GM12878 (cell line): Measurements from ENCODE around the gene UST. TPM values are rescaled to one million over a fixed set of nuclear protein-coding genes. Genes with fewer than 3 reads are reported as not detected.

Experiments
- ATAC-seq: fragments of 200-7000 bp; cut with Tn5 transposase; 3 replicates; pipeline ENCODE4 v1.9.1; 2020; ENCODE audit warnings: mild to moderate bottlenecking, moderate library complexity
- BruUV-seq: library from RNA; stranded (reverse); fragments of 400-500 nt; replicated peaks from 2 replicates; lab custom pipeline; 2021; lab: Mats Ljungman, UMichigan
- CTCF ChIA-PET: fragments of 300-600 bp; sonication (Branson Sonifier 250); formaldehyde crosslinking; extraction: SDS; loops from one replicate; lab custom pipeline; 2021; ENCODE audit warnings: inconsistent platforms; lab: Yijun Ruan, JAX
- POLR2A ChIA-PET: fragments of 350-600 bp; formaldehyde crosslinking; extraction: SDS; loops from one replicate; lab custom pipeline; 2021; ENCODE audit warnings: inconsistent platforms; lab: Charles Lee
- RAD21 ChIA-PET: fragments of 300-600 bp; sonication (Branson Sonifier 250); formaldehyde crosslinking; loops from one replicate; lab custom pipeline; 2023; ENCODE audit warnings: antibody characterized with exemption; ENCODE audit not compliant: unreplicated experiment; lab: Charles Lee
- SMC1A ChIA-PET: fragments of 300-600 bp; sonication (Branson Sonifier 250); formaldehyde crosslinking; loops from one replicate; lab custom pipeline; 2023; ENCODE audit not compliant: unreplicated experiment, uncharacterized antibody; lab: Charles Lee
- DNase-seq: peaks from one replicate; pipeline ENCODE4 v3.0.0-alpha.2; 2011; ENCODE audit warnings: low read depth, low spot score
- FAIRE-seq: peaks from 3 replicates; lab custom pipeline; 2011; peaks lifted over from hg19 to GRCh38; lab: Jason Lieb, UNC
- H2AFZ ChIP-seq: 2 replicates; pipeline ENCODE4 v1.6.0; 2011; ENCODE audit warnings: low read depth, low read length, control low read depth; ENCODE audit not compliant: control insufficient read depth
- H3K27ac ChIP-seq: 2 replicates; pipeline ENCODE4 v1.5.1; 2011; ENCODE audit warnings: control low read depth; ENCODE audit not compliant: control insufficient read depth, insufficient read depth
- H3K27me3 ChIP-seq, 2 experiments: replicated peaks in 1 of 2; 2 replicates each; pipeline versions ENCODE4 v1.6.0 to v1.6.1; 2011; ENCODE audit warnings: low read length in 1 of 2; ENCODE audit not compliant: control insufficient read depth in 2 of 2, insufficient read depth in 2 of 2
- H3K36me3 ChIP-seq, 2 experiments: 2 replicates each; pipeline ENCODE4 v1.5.1; 2011; ENCODE audit warnings: low read length in 1 of 2; ENCODE audit not compliant: control insufficient read depth in 2 of 2, insufficient read depth in 2 of 2
- H3K4me1 ChIP-seq: 2 replicates; pipeline ENCODE4 v1.6.1; 2011; ENCODE audit warnings: mild to moderate bottlenecking, low read length, moderate library complexity, mixed read lengths; ENCODE audit not compliant: control insufficient read depth, insufficient read depth
- H3K4me2 ChIP-seq: 2 replicates; pipeline ENCODE4 v1.6.0; 2011; ENCODE audit warnings: control low read depth; ENCODE audit not compliant: control insufficient read depth, insufficient read depth
- H3K4me3 ChIP-seq: fragments of 200-600 bp; sonication (generic); 2 replicates; pipeline ENCODE4 v1.5.1; 2016
- H3K79me2 ChIP-seq: 2 replicates; pipeline ENCODE4 v1.6.0; 2011; ENCODE audit warnings: low read length; ENCODE audit not compliant: control insufficient read depth, insufficient read depth
- H3K9ac ChIP-seq: 2 replicates; pipeline ENCODE4 v1.8.0; 2011; ENCODE audit warnings: low read length, control low read depth, mixed read lengths; ENCODE audit not compliant: control insufficient read depth, insufficient read depth
- H3K9me3 ChIP-seq: replicated peaks from 3 replicates; pipeline ENCODE4 v1.5.1; 2011; ENCODE audit warnings: mild to moderate bottlenecking, low read length; ENCODE audit not compliant: control insufficient read depth, insufficient read depth
- H4K20me1 ChIP-seq: 2 replicates; pipeline ENCODE4 v1.6.0; 2011; ENCODE audit not compliant: control insufficient read depth, insufficient read depth
- ATF7 ChIP-seq: fragments of 450-650 bp; IDR thresholded peaks from 2 replicates; pipeline ENCODE4 v1.6.1; 2016; ENCODE audit warnings: low read depth, mild to moderate bottlenecking
- BACH1 ChIP-seq: fragments of 450-650 bp; IDR thresholded peaks from 2 replicates; pipeline ENCODE4 v1.6.1; 2017; ENCODE audit warnings: mild to moderate bottlenecking, borderline replicate concordance
- BMI1 ChIP-seq: fragments of 450-650 bp; IDR thresholded peaks from 2 replicates; pipeline ENCODE4 v1.6.1; 2016; ENCODE audit warnings: mild to moderate bottlenecking, moderate library complexity, borderline replicate concordance
- CBX5 ChIP-seq: sonication (generic); IDR thresholded peaks from 2 replicates; pipeline ENCODE4 v1.6.1; 2016; ENCODE audit warnings: low read depth, moderate library complexity, mild to moderate bottlenecking, inconsistent platforms
- FOS ChIP-seq: IDR thresholded peaks from 3 replicates; pipeline ENCODE4 v1.6.1; 2011; ENCODE audit warnings: borderline replicate concordance; ENCODE audit not compliant: insufficient read length; ENCODE audit errors: extremely low read depth
- JUNB ChIP-seq: IDR thresholded peaks from 2 replicates; pipeline ENCODE4 v1.6.1; 2016; ENCODE audit warnings: antibody characterized with exemption, mild to moderate bottlenecking
- MYB ChIP-seq: fragments of 150-350 bp; IDR thresholded peaks from 2 replicates; pipeline ENCODE4 v1.6.1; 2014; ENCODE audit warnings: mild to moderate bottlenecking, low read depth, low read length, borderline replicate concordance
- PBX3 ChIP-seq: IDR thresholded peaks from 2 replicates; pipeline ENCODE4 v1.6.1; 2011; ENCODE audit warnings: mild to moderate bottlenecking, low read depth, low read length, moderate library complexity; ENCODE audit not compliant: insufficient replicate concordance
- SMAD1 ChIP-seq: fragments of 450-650 bp; IDR thresholded peaks from 2 replicates; pipeline ENCODE4 v1.6.1; 2018; ENCODE audit warnings: mild to moderate bottlenecking, low read depth; ENCODE audit not compliant: partially characterized antibody
- ZBTB4 ChIP-seq: fragments of 450-650 bp; formaldehyde crosslinking; IDR thresholded peaks from 2 replicates; pipeline ENCODE4 v1.4.0; 2022; ENCODE audit warnings: mild to moderate bottlenecking, moderate library complexity
- ZNF622 ChIP-seq: fragments of 450-650 bp; IDR thresholded peaks from 2 replicates; pipeline ENCODE4 v1.6.1; 2017; ENCODE audit warnings: mild to moderate bottlenecking, inconsistent platforms
- in situ Hi-C: fragments of 300-500 bp; cut with MboI; formaldehyde crosslinking; loops from 9 replicates; pipeline ENCODE4 v1.14.3; 2018; ENCODE audit warnings: mixed read lengths
- intact Hi-C: fragments of 100-400 bp; cut with micrococcal nuclease; formaldehyde crosslinking; loops from one replicate; pipeline ENCODE4 v1.14.2; 2022; ENCODE audit not compliant: unreplicated experiment
- polyA plus RNA-seq, 11 experiments: library from polyadenylated mRNA; depleted of rRNA in 4 of 11; unstranded in 6 of 11; stranded (reverse) in 5 of 11; fragments of >200 nt; fragmentation: Nextera tagmentation in 4 of 11; fragmentation: Illumina TruSeq in 1 of 11; extraction: Ambion mirVana in 4 of 11; extraction: Trizol in 1 of 11; gene quantifications; 1 replicate in 1 of 11; 2 replicates in 10 of 11; pipeline versions ENCODE4 v1.2.1 to v1.2.3, GENCODE V29; 2011 to 2016; ENCODE audit warnings: inconsistent platforms in 2 of 11, missing spikeins in 2 of 11, low read depth in 1 of 11
- total RNA-seq, 4 experiments: library from RNA; depleted of rRNA in 3 of 4; stranded (reverse); fragments of >200 nt in 3 of 4; fragmentation: Illumina TruSeq in 1 of 4; extraction: Trizol in 1 of 4; gene quantifications; 2 replicates each; pipeline versions ENCODE4 v1.2.1 to v1.2.3, GENCODE V29; 2013 to 2021
- TF ChIP-seq, protein P1 (sequence below): fragments of 450-650 bp; IDR thresholded peaks from 2 replicates; pipeline ENCODE4 v1.6.1; 2016; ENCODE audit warnings: mild to moderate bottlenecking, moderate library complexity, borderline replicate concordance
- TF ChIP-seq, protein P2 (sequence below): IDR thresholded peaks from 2 replicates; pipeline ENCODE4 v1.6.1; 2012; ENCODE audit warnings: low read depth, low read length, improper control_type of control experiment

UST gene
- total and polyA plus RNA-seq, 10 of the 15 experiments (the other 5 are each of a cell fraction or from before 2014, with no cell fraction given) = 0.74 to 43.3 (median 2.2) TPM

DNA sequence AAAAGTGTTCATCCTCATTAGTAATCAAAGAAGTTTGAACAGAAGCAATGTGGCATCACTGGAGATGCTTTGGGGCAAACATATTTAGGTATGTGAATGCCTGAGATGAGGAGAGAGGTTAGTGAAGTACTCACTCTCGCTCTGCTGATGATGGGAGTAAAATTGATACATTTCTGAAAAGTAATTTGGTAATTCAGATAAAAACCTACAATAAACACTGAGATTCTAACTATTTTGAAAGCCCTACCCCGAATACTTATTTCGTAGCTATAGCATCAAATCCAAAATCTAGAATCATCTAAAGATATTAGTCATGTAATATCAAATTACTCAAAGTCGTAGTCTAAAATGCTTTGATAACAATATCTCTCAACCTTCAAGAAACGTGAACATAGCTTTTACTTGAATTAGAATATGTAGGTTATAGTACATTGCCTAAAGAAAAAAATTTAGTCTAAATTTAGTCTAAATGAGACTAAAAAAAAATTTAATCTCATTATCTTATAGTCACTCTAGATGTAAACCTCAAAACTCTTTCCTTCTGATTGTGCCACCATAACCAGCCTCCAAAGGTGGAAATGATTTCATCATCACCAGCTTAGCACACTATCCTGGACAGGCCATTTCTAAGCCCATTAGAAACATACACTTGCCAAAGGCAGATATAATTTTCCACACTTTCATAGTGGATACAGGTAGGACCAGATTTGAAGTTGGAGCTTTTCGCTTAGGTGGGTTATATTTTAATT lies 338.2 kb downstream of the UST start (continued):
- TF ChIP-seq, protein P1, sequence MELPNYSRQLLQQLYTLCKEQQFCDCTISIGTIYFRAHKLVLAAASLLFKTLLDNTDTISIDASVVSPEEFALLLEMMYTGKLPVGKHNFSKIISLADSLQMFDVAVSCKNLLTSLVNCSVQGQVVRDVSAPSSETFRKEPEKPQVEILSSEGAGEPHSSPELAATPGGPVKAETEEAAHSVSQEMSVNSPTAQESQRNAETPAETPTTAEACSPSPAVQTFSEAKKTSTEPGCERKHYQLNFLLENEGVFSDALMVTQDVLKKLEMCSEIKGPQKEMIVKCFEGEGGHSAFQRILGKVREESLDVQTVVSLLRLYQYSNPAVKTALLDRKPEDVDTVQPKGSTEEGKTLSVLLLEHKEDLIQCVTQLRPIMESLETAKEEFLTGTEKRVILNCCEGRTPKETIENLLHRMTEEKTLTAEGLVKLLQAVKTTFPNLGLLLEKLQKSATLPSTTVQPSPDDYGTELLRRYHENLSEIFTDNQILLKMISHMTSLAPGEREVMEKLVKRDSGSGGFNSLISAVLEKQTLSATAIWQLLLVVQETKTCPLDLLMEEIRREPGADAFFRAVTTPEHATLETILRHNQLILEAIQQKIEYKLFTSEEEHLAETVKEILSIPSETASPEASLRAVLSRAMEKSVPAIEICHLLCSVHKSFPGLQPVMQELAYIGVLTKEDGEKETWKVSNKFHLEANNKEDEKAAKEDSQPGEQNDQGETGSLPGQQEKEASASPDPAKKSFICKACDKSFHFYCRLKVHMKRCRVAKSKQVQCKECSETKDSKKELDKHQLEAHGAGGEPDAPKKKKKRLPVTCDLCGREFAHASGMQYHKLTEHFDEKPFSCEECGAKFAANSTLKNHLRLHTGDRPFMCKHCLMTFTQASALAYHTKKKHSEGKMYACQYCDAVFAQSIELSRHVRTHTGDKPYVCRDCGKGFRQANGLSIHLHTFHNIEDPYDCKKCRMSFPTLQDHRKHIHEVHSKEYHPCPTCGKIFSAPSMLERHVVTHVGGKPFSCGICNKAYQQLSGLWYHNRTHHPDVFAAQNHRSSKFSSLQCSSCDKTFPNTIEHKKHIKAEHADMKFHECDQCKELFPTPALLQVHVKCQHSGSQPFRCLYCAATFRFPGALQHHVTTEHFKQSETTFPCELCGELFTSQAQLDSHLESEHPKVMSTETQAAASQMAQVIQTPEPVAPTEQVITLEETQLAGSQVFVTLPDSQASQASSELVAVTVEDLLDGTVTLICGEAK = no peak
- TF ChIP-seq PBX3 = no peak

- H3K4me1 ChIP-seq = peaks cover 16% of the 10 kb centered on the region
- no peak for ATAC-seq
- in situ Hi-C loops (no loop called here), intact Hi-C loops (no loop called here)
- H3K4me3 ChIP-seq = no peak overlapping the region
- H3K9ac ChIP-seq = no peak overlapping the region
- CTCF ChIA-PET = interaction anchor here (0.8 to 8.6 kb wide), 18 partner anchors 8 to 432 kb away, joined by 3 to 138 read pairs (median 5); no protein-coding TSS in a partner anchor
- BruUV-seq = no TSS peak
- POLR2A ChIA-PET = interaction anchor here (0.5 to 1.2 kb wide), 3 partner anchors 9 to 40 kb away, joined by 3 to 7 read pairs (median 3); no protein-coding TSS in a partner anchor
- no peak for DNase-seq
- no peaks in the 10 kb centered on the region; the same call in 1 of the 2 replicates for H3K79me2 ChIP-seq
- no peak overlapping the region for H2AFZ ChIP-seq
- FAIRE-seq = no peak
- H3K27ac ChIP-seq = no peak overlapping the region
- no peaks in the 10 kb centered on the region for H3K36me3 ChIP-seq
- RAD21 ChIA-PET = interaction anchor here (0.8 to 5.2 kb wide), 18 partner anchors 10 to 432 kb away, joined by 3 to 122 read pairs (median 4); no protein-coding TSS in a partner anchor
- no peak overlapping the region for H3K4me2 ChIP-seq
- H3K27me3 ChIP-seq = no peaks in the 10 kb centered on the region
- SMC1A ChIA-PET = interaction anchor here (0.7 to 7.1 kb wide), 27 partner anchors 9 to 366 kb away, joined by 3 to 74 read pairs (median 4); no protein-coding TSS in a partner anchor
- no peaks in the 10 kb centered on the region for H3K9me3 ChIP-seq
- no peaks in the 10 kb centered on the region for H4K20me1 ChIP-seq
- TF ChIP-seq BACH1 (no peak), JUNB (no peak), ZBTB4 (no peak), CBX5 (no peak), FOS (no peak), ATF7 (no peak), SMAD1 (no peak), ZNF622 (no peak), BMI1 (no peak), MYB (no peak)
- TF ChIP-seq, protein P2, sequence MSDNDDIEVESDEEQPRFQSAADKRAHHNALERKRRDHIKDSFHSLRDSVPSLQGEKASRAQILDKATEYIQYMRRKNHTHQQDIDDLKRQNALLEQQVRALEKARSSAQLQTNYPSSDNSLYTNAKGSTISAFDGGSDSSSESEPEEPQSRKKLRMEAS = no peak
Observed at GRCh38 chr6:149085557-149085938, 338.7 kb downstream of the UST start.
